COR-L47 (cell line): ENCODE data around the gene DNAJC28.
"Not testable (repeated sequence)": the region's sequence is repeated elsewhere in the genome, so short reads cannot be mapped to it uniquely, and the experiment has no call there.

Source experiments
- DNase-seq: peaks from one replicate; lab custom pipeline; 2025; lab: John Stamatoyannopoulos, UW

Gene DNAJC28

GRCh38 chr21:33480481-33481103, 10.9 kb downstream of the DNAJC28 start:
- no peak for DNase-seq

- DNase-seq, result peak; percentile 93
Measured at GRCh38 chr21:33479679-33480480, 11.6 kb downstream of the DNAJC28 start, which contains the start of gene TMEM50B. TSS of gene TMEM50B (minus strand) at chr21:33479974. CDS start at chr21:33468885, 11,089 bp downstream.

- DNase-seq, result no peak
Measured at GRCh38 chr21:33478935-33479678, 12.4 kb downstream of the DNAJC28 start.

GRCh38 chr21:33478182-33478581, 13.3 kb downstream of the DNAJC28 start:
- no peak for DNase-seq

GRCh38 chr21:33477066-33477465, 14.4 kb downstream of the DNAJC28 start:
- no peak for DNase-seq

GRCh38 chr21:33473344-33473743, 18.2 kb downstream of the DNAJC28 start:
- DNase-seq, result no peak

GRCh38 chr21:33470701-33471100, 20.8 kb downstream of the DNAJC28 start:
- no peak for DNase-seq

- not testable (repeated sequence) for DNase-seq
Measured at GRCh38 chr21:33469183-33469582, 22.3 kb downstream of the DNAJC28 start.

GRCh38 chr21:33461538-33462250, 29.8 kb downstream of the DNAJC28 start:
- no peak for DNase-seq

GRCh38 chr21:33458861-33459260, 32.7 kb downstream of the DNAJC28 start:
- DNase-seq, result no peak

GRCh38 chr21:33455686-33456446, 35.6 kb downstream of the DNAJC28 start:
- DNase-seq, result no peak

GRCh38 chr21:33452362-33452761, 39.2 kb downstream of the DNAJC28 start:
- no peak for DNase-seq

- DNase-seq, result no peak
Measured at GRCh38 chr21:33451634-33452071, 39.9 kb downstream of the DNAJC28 start.

- DNase-seq, result no peak
Measured at GRCh38 chr21:33449616-33450015, 41.9 kb downstream of the DNAJC28 start.

GRCh38 chr21:33446620-33447019, 44.9 kb downstream of the DNAJC28 start:
- DNase-seq, result not testable (repeated sequence)

GRCh38 chr21:33444499-33444898, 47.0 kb downstream of the DNAJC28 start:
- DNase-seq, result no peak

- no peak for DNase-seq
Measured at GRCh38 chr21:33443194-33443593, 48.3 kb downstream of the DNAJC28 start.

GRCh38 chr21:33441489-33442477, 49.7 kb downstream of the DNAJC28 start:
- DNase-seq, result peak; percentile 38
